Cardiac fibroblast (primary cell): ENCODE data around the gene MBOAT2.
"Not testable (repeated sequence)": the region's sequence is repeated elsewhere in the genome, so short reads cannot be mapped to it uniquely, and the experiment has no call there.

ENCODE experiments used
- DNase-seq, 2 donors: peaks; one replicate each; pipeline versions ENCODE4 v3.0.0 to v3.0.0-alpha.2; 2010; ENCODE audit warnings: low read depth in 2 of 2
- H3K4me3 ChIP-seq, 2 donors: replicated peaks in 1 of 2; 1 replicate in 1 of 2; 2 replicates in 1 of 2; pipeline ENCODE4 v1.5.1; 2011; ENCODE audit warnings: low read depth in 2 of 2, low read length in 2 of 2, mild to moderate bottlenecking in 2 of 2, moderate library complexity in 1 of 2
- TF ChIP-seq, protein P1 (sequence below): IDR thresholded peaks from one replicate; pipeline ENCODE4 v1.5.1; 2011; ENCODE audit warnings: low read depth, mild to moderate bottlenecking, low read length, inconsistent platforms

The MBOAT2 gene

DNA sequence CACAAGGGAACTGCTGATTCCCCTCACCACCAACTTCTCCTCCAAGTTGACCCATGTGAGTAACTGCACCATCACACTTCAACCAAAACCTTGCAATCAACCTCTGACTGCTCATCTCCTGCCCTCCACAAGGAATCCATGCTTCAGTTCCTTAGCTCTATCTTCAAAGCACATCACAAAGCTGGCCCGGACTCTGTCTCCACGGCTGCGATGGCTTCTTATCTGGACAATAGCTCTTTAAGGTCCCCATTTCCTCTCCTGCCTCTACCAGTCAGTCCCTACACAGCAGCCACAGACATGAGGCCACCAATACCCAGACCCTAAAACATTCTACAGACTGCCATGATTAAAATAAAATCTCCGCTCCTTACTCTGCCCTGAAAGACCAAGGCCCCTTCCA lies 25.7 kb downstream of the MBOAT2 start:
- no peak overlapping the region for H3K4me3 ChIP-seq
- DNase-seq, result no peak
- TF ChIP-seq, protein P1, sequence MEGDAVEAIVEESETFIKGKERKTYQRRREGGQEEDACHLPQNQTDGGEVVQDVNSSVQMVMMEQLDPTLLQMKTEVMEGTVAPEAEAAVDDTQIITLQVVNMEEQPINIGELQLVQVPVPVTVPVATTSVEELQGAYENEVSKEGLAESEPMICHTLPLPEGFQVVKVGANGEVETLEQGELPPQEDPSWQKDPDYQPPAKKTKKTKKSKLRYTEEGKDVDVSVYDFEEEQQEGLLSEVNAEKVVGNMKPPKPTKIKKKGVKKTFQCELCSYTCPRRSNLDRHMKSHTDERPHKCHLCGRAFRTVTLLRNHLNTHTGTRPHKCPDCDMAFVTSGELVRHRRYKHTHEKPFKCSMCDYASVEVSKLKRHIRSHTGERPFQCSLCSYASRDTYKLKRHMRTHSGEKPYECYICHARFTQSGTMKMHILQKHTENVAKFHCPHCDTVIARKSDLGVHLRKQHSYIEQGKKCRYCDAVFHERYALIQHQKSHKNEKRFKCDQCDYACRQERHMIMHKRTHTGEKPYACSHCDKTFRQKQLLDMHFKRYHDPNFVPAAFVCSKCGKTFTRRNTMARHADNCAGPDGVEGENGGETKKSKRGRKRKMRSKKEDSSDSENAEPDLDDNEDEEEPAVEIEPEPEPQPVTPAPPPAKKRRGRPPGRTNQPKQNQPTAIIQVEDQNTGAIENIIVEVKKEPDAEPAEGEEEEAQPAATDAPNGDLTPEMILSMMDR, result no peak

DNA sequence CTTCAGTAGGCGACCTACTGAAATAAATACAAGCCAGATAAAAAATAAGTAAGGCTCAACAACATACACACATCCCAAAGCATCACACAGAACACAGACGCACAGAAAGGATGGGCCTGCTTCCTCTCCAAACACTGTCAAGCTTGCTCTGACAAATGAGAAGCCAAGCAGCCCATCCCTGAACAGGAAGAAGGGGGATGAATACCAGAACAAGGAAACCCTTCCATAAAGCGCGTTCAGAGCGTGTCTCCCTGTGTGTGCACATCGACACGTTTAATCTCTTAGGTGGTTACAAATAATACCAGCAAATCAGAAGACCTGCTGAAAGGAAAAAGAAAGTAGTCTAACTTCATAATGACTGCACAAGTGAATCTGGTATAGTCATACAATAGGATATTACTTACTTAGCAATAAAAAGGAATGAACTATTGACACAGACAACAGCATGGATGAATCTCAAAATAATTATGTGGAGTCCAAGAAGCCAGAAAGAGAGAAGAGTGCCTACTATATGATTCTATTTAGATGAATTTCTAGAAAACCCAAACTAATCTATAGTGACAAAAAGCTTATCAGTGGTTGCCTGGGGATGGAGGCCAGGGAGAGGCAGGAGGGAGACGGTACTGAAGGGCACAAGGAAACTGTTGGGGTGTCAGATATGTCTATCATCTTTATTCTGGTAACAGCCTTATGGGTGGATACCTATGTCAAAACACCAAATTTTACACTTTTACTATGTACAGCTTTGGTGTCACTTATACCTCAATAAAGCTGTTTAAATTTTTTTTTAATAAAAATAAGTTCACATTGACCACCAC lies 26.8 kb downstream of the MBOAT2 start:
- TF ChIP-seq, protein P1, result no peak
- no peak overlapping the region for H3K4me3 ChIP-seq
- DNase-seq, result peak; percentile 38 to 55

DNA sequence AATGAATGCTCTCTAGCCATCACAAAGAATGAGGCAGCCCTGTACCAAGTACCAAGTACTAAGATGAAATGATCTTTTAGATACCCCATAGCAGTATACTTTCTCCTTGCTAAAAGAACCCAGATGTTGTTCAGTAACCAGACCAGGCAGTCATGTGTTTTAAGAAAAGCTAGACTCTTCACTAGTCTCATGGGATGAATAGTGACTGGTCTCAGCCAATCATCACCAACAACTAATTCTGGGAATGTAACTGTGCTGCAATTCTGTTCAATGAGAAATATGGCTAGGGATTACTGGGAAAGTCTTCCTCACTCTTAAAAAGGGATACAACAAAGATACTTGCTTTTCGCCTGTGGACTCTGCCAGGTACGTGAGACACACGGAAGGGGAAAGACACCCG lies 29.5 kb downstream of the MBOAT2 start:
- no peak overlapping the region for H3K4me3 ChIP-seq
- TF ChIP-seq, protein P1, result no peak
- no peak for DNase-seq

DNA sequence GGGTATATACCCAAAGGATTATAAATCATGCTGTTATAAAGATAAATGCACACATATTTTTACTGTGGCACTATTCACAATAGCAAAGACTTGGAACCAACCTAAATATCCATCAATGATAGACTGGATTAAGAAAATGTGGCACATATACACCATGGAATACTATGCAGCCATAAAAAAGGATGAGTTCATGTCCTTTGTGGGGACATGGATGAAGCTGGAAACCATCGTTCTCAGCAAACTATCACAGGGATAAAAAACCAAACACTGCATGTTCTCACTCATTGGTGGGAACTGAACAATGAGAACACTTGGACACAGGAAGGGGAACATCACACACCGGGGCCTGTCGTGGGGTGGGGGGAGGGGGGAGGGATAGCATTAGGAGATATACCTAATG lies 30.5 kb downstream of the MBOAT2 start:
- DNase-seq, H3K4me3 ChIP-seq: not testable (repeated sequence)

DNA sequence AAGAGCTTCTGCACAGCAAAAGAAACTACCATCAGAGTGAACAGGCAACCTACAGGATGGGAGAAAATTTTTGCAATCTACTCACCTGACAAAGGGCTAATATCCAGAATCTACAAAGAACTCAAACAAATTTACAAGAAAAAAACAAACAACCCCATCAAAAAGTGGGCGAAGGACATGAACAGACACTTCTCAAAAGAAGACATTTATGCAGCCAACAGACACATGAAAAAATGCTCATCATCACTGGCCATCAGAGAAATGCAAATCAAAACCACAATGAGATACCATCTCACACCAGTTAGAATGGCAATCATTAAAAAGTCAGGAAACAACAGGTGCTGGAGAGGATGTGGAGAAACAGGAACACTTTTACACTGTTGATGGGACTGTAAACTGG lies 30.9 kb downstream of the MBOAT2 start:
- not testable (repeated sequence) for H3K4me3 ChIP-seq

DNA sequence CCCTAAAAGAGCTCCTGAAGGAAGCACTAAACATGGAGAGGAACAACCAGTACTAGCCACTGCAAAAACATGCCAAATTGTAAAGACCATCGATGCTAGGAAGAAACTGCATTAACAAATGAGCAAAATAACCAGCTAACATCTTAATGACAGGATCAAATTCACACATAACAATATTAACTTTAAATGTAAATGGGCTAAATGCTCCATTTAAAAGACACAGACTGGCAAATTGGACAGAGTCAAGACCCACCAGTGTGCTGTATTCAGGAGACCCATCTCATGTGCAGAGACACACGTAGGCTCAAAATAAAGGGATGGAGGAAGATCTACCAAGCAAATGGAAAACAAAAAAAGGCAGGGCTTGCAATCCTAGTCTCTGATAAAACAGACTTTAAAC lies 34.1 kb downstream of the MBOAT2 start:
- not testable (repeated sequence) for DNase-seq, H3K4me3 ChIP-seq

More for the DNA sequence above, 30.9 kb downstream of the MBOAT2 start:
- not testable (repeated sequence) for DNase-seq

DNA sequence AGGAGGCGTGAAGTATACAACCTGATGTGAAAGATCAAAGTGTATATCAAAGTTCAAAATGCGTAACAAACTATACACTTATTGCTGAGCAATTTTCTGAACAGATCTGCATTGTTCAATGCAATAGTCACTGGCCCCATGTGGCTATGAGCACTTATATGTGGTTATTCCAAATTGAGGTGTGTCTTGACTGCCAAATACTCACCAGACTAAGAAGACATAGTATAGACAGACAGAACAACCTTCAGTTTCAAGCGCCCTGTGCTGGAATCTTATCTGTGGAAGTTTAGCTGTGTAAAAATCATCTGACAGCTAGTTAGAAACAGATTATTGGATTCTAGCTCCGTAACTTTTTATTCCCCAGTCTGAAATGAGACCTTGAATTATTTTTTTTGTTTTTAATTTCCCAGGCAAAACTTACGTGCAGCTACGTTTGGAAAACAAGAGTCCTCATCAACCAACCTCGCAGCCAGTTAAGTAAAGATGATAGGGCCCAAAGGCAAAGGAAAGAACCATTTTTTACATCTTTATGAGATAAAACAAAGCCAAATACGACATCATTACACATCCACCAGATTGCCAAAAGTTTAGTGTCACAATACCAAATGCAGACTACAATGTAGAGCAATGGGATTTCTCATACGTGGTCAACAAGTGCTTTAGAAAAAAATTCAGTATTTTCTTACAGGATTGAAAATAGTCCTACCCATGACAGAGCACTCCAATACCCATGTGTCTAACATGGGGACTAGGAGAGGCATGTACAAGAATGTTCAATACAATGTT lies 37.2 kb downstream of the MBOAT2 start:
- H3K4me3 ChIP-seq, result no peak overlapping the region
- peak; percentile 9 to 52 for DNase-seq
- TF ChIP-seq, protein P1, result no peak

DNA sequence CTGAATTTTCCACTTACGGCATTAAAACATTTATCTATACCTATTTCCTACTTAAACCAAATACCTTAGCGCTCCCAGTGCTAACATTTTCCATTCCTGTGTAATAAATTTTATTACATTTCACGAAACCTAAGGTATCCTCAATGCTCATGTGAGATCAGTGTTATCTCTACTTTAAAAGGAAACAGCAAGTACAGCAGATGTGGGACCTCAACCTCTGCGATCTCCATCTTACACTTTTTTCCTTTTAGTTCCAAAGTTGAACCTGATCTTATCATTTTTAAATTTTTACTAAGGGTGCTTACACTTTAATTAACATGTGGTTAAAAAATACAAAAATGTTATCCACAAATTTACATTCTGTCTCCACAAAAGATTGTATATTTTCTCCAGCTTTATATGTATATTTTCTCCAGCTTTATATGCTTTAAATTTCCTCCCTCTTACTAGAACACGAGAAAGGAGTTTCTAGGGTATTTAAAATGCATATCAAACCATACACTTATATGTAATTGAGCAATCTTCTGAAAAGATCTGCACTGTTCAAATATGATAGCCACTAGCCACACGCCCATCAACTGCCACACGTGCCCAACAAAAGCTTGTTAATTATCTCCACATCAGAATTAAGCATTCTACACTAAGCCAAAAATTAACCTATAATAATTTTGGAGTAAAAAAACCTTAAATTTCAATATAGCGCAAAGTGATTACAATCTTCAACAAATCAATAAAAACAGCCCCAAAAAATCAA lies 38.1 kb downstream of the MBOAT2 start:
- DNase-seq, result no peak
- TF ChIP-seq, protein P1, result no peak
- no peak overlapping the region for H3K4me3 ChIP-seq
